HepG2 (cell line): Measurements from ENCODE around the gene MAN1B1. TPM values are rescaled to one million over a fixed set of nuclear protein-coding genes. Genes with fewer than 3 reads are reported as not detected.
A peak's percentile ranks its signal among the peaks of the same experiment; 100 is the strongest.

Source experiments
- CAMTA2 ChIP-seq: sonication (generic); formaldehyde crosslinking; IDR thresholded peaks from 2 replicates; pipeline ENCODE4 v1.4.0; 2020; ENCODE audit warnings: mild to moderate bottlenecking, missing genetic modification reagents, borderline replicate concordance
- GABPB1 ChIP-seq: IDR thresholded peaks from 2 replicates; pipeline ENCODE4 v1.6.1; 2016; ENCODE audit warnings: mild to moderate bottlenecking, missing genetic modification reagents, moderate library complexity, missing compliant biosample characterization
- GTF2F1 ChIP-seq: fragments of 150-350 bp; IDR thresholded peaks from 2 replicates; pipeline ENCODE4 v1.6.1; 2014; ENCODE audit warnings: low read length
- MBNL3 ChIP-seq: fragments of 250-450 bp; sonication (Bioruptor Pico); conservative IDR thresholded peaks from 2 replicates; pipeline ENCODE4 v1.8.0; 2022; ENCODE audit warnings: mild to moderate bottlenecking, inconsistent platforms
- RFX5 ChIP-seq: IDR thresholded peaks from 2 replicates; pipeline ENCODE4 v1.6.1; 2011; ENCODE audit warnings: low read depth, low read length, improper control_type of control experiment
- SRSF4 ChIP-seq: fragments of 200-400 bp; formaldehyde crosslinking; IDR thresholded peaks from one replicate; pipeline ENCODE4 v1.6.1; 2018; ENCODE audit warnings: mild to moderate bottlenecking, low read depth, low read length, moderate library complexity; ENCODE audit not compliant: poor library complexity, severe bottlenecking
- TEAD2 ChIP-seq: sonication (generic); formaldehyde crosslinking; IDR thresholded peaks from 2 replicates; pipeline ENCODE4 v1.9.0; 2021; ENCODE audit warnings: missing genetic modification reagents
- ZBTB20 ChIP-seq: sonication (generic); formaldehyde crosslinking; IDR thresholded peaks from 2 replicates; pipeline ENCODE4 v1.8.1; 2023; ENCODE audit warnings: missing genetic modification reagents, low read depth, mild to moderate bottlenecking, borderline replicate concordance
- ZNF335 ChIP-seq: sonication (generic); formaldehyde crosslinking; IDR thresholded peaks from 2 replicates; pipeline ENCODE4 v1.4.0; 2020; ENCODE audit warnings: missing genetic modification reagents
- ZNF547 ChIP-seq: sonication (generic); formaldehyde crosslinking; IDR thresholded peaks from 2 replicates; pipeline ENCODE4 v1.5.1; 2020; ENCODE audit warnings: mild to moderate bottlenecking, missing genetic modification reagents
- ZNF552 ChIP-seq: sonication (generic); formaldehyde crosslinking; IDR thresholded peaks from 2 replicates; pipeline ENCODE4 v1.9.0; 2022; ENCODE audit warnings: missing genetic modification reagents, mild to moderate bottlenecking, borderline replicate concordance
- polyA plus RNA-seq, 8 experiments: library from polyadenylated mRNA; depleted of rRNA in 3 of 8; stranded (reverse) in 7 of 8; unstranded in 1 of 8; fragments of >200 nt; fragmentation: Illumina TruSeq in 4 of 8; extraction: Trizol in 4 of 8; gene quantifications; 2 replicates each; pipeline versions ENCODE4 v1.2.1 to v1.2.3, GENCODE V29; 2011 to 2016; ENCODE audit warnings: low read depth in 4 of 8, missing spikeins in 1 of 8, mixed read lengths in 1 of 8; ENCODE audit not compliant: insufficient read depth in 1 of 8
- total RNA-seq, 5 experiments: library from RNA; depleted of rRNA; stranded (reverse); fragments of >200 nt; fragmentation: Illumina TruSeq; extraction: Trizol; gene quantifications; 2 replicates each; pipeline ENCODE4 v1.2.3, GENCODE V29; 2016; ENCODE audit warnings: low read depth in 1 of 5
- TF ChIP-seq, protein P1 (sequence below): sonication (generic); formaldehyde crosslinking; IDR thresholded peaks from 2 replicates; pipeline ENCODE4 v1.4.0; 2020; ENCODE audit warnings: missing genetic modification reagents
- TF ChIP-seq, protein P2 (sequence below): sonication (generic); formaldehyde crosslinking; IDR thresholded peaks from 2 replicates; pipeline ENCODE4 v1.4.0; 2020; ENCODE audit warnings: mild to moderate bottlenecking, missing genetic modification reagents
- TF ChIP-seq, protein P3 (sequence below): sonication (generic); formaldehyde crosslinking; IDR thresholded peaks from 2 replicates; pipeline ENCODE4 v1.4.0; 2020; ENCODE audit warnings: missing genetic modification reagents

The MAN1B1 gene
- total and polyA plus RNA-seq, 2 of the 13 experiments (the other 11 are each of a cell fraction or from before 2014, with no cell fraction given), result 48.9 to 59.5 TPM

DNA sequence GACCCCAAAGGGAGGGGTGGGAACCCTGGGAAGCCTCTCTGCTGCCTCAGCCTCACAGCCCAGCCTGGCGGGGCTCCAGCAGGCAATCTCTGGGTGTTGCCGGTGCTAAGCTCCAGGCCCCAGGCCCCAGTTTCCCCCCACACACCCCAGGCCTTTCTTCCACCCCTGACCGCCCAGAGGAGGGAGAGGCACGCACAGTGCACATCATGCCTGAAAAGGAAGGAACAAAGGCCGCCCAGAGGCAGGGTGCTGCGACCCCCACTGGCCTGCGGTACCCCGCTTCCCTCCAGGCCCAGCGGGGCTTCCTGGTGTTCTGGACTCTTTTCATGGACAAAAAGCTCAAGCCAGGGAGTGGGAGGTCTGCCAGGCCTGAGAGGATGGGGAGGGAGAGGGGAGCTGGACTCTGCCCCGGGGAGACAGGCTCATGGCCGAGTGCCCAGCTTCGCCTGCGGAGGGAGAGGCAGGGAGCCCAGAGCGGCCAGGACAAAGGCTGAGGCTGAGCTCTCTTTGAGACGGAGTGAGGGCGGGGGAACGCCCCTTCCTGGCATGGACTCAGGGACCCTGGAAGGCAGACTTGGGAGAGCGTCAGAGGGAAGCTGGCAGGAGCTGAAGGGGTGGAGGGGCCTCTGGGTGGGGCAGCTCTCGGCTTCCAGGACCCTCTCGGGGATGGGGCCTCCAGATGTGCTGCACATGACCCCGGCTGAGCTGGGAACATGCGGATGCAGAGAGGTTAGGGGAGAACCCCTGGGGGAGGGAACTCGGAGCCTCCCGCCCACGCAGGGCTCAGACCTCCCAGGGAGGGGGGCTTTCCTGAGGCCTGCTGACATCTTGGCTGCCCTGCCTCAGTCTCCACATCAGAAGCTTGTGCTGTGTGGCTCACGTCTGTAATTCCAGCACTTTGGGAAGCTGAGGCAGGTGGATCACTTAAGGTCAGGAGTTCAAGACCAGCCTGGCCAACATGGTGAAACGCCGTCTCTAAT, 31.1 kb upstream of the MAN1B1 start (continued):
- TF ChIP-seq, protein P1, sequence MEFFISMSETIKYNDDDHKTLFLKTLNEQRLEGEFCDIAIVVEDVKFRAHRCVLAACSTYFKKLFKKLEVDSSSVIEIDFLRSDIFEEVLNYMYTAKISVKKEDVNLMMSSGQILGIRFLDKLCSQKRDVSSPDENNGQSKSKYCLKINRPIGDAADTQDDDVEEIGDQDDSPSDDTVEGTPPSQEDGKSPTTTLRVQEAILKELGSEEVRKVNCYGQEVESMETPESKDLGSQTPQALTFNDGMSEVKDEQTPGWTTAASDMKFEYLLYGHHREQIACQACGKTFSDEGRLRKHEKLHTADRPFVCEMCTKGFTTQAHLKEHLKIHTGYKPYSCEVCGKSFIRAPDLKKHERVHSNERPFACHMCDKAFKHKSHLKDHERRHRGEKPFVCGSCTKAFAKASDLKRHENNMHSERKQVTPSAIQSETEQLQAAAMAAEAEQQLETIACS (CRISPR knock-in tag), result no peak
- peak; percentile 74; the same call in 1 of the 2 replicates for TF ChIP-seq ZBTB20 (CRISPR knock-in tag)
- TF ChIP-seq SRSF4, result no peak
- TF ChIP-seq, protein P2, sequence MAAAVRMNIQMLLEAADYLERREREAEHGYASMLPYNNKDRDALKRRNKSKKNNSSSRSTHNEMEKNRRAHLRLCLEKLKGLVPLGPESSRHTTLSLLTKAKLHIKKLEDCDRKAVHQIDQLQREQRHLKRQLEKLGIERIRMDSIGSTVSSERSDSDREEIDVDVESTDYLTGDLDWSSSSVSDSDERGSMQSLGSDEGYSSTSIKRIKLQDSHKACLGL, result no peak; the same call in 1 of the 2 replicates
- TF ChIP-seq TEAD2 (CRISPR knock-in tag), result no peak
- TF ChIP-seq, protein P3, sequence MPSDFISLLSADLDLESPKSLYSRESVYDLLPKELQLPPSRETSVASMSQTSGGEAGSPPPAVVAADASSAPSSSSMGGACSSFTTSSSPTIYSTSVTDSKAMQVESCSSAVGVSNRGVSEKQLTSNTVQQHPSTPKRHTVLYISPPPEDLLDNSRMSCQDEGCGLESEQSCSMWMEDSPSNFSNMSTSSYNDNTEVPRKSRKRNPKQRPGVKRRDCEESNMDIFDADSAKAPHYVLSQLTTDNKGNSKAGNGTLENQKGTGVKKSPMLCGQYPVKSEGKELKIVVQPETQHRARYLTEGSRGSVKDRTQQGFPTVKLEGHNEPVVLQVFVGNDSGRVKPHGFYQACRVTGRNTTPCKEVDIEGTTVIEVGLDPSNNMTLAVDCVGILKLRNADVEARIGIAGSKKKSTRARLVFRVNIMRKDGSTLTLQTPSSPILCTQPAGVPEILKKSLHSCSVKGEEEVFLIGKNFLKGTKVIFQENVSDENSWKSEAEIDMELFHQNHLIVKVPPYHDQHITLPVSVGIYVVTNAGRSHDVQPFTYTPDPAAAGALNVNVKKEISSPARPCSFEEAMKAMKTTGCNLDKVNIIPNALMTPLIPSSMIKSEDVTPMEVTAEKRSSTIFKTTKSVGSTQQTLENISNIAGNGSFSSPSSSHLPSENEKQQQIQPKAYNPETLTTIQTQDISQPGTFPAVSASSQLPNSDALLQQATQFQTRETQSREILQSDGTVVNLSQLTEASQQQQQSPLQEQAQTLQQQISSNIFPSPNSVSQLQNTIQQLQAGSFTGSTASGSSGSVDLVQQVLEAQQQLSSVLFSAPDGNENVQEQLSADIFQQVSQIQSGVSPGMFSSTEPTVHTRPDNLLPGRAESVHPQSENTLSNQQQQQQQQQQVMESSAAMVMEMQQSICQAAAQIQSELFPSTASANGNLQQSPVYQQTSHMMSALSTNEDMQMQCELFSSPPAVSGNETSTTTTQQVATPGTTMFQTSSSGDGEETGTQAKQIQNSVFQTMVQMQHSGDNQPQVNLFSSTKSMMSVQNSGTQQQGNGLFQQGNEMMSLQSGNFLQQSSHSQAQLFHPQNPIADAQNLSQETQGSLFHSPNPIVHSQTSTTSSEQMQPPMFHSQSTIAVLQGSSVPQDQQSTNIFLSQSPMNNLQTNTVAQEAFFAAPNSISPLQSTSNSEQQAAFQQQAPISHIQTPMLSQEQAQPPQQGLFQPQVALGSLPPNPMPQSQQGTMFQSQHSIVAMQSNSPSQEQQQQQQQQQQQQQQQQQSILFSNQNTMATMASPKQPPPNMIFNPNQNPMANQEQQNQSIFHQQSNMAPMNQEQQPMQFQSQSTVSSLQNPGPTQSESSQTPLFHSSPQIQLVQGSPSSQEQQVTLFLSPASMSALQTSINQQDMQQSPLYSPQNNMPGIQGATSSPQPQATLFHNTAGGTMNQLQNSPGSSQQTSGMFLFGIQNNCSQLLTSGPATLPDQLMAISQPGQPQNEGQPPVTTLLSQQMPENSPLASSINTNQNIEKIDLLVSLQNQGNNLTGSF (CRISPR knock-in tag), result no peak
- no peak for TF ChIP-seq ZNF552 (CRISPR knock-in tag)
- TF ChIP-seq GABPB1 (CRISPR knock-in tag), result peak; percentile 49; the same call in 1 of the 2 replicates
- no peak for TF ChIP-seq MBNL3 (CRISPR knock-in tag)
- TF ChIP-seq CAMTA2 (CRISPR knock-in tag), result 0 out of 2 replicates have a peak, but pooled peaks have one; percentile 56
- no peak for TF ChIP-seq GTF2F1
- no peak for TF ChIP-seq RFX5
- no peak for TF ChIP-seq ZNF547
- TF ChIP-seq ZNF335 (CRISPR knock-in tag), result no peak
- TF ChIP-seq, all 625 proteins: peak for 185
